Measurements from ENCODE around the gene SRSF3.
"Not testable (repeated sequence)": the region's sequence is repeated elsewhere in the genome, so short reads cannot be mapped to it uniquely, and the experiment has no call there.

The SRSF3 gene

DNA sequence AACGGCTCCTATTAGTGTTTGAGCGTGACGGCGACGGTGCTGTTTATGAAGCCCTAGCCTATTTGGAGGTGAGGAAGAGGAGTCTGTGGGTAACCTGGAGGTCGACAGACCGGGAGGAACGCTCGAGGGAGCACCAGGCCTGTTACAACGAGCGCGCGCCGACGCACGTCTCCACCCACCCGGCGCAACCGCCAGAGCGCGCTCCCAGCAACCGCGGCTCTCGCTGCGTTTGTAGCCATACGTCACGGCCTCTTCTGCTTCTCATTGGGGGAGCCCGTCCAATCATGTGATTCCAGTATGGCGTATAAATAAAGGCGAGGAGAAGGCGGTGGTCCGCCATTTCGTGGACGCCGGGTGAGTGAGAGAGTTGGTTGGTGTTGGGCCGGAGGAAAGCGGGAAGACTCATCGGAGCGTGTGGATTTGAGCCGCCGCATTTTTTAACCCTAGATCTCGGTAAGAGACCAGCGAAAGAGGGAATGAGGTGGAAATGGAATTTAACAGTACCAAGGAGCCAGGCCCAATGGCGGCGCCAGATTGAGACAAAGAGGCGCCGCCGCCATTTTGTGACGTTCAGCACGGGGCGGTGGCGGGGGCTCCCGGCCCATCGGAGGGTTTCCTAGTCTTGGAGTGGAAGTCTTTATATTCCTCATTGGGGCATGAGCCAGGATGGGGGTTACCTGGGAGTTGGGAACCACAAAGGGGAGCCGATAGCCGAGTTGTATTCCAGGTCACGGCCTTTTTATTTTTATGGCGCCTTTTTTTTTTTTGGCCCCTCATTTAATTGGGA lies at the start of gene SRSF3:
TSS of gene SRSF3 (plus strand) at position 334 of the 787 bp plus-strand sequence. CDS start 2,401 bp downstream, outside the sequence.
- peak; percentile 93 to 94 for DNase-seq (ENCODE audit: low read depth in 2 of 2)

DNA sequence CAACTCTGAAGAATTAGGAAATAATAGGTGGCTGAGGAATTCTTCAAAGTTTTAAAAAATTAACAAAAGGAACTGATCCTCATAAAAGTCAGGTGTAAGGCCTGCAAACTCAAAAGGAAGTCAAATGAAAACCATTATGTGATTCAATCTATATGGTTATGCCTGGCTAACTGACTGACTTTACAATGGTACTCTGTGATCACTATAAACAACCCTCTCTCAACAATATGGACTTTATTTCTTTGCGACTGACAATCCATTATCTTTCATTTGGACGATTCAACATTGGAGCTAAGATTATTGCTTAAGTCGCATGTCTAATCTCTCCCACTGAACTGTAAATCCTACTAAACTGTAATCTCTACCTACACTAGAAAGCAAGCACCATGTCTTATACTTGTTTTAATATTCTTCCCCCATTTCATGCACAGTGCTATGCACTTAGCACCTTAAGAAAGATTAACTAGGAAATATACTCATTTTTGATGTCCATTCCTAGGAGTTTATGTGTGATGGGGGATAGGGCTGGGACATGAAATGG lies 48.3 kb upstream of the SRSF3 start:
- no peak for DNase-seq (ENCODE audit: low read depth in 2 of 2)

GRCh38 chr6:36546308-36546919 lies 47.7 kb upstream of the SRSF3 start:
- DNase-seq (ENCODE audit: low read depth in 2 of 2): no peak

DNA sequence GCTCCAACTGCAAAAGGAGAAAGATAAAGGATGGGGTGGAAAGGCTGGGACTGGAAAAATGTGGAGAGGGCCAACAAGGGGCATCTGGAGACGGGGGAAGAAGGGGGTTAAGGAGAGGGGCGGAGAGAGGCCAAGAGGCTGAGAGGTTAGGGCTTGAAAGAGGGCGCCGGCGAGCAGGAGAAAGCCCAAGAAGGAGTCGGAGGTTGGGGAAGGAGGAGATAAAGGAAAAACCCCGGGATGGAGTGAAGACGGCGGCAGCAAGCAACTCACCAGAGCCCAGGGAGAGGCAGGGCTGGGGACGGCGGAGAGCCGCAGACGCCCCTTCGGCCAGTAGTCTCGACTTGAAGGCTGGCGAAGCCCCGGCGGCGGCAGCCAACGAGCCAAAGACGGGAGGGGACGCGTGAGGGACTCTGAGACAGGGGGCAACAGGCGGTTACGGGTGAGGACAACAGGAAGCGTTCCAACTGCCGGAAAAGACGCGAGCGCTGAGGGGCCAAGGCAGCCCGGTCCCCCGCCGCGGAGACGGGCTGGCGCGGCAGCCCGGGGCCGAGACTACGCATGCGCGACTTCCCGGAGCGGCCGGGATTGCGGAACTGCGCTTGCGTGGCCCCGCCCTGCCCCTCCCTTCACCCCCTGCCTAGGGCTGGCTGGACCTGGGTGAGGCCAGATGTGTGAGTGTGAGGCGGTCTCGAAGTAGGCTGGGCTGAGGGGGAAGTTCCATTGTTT lies 47.1 kb upstream of the SRSF3 start, which contains the start of gene STK38:
TSS of gene STK38 (minus strand) at position 560 of the 726 bp plus-strand sequence. CDS start 7,277 bp downstream, outside the sequence.
- peak; percentile 85 to 93 for DNase-seq (ENCODE audit: low read depth in 2 of 2)

GRCh38 chr6:36547646-36548400 lies 46.3 kb upstream of the SRSF3 start:
- DNase-seq (ENCODE audit: low read depth in 2 of 2): no peak

DNA sequence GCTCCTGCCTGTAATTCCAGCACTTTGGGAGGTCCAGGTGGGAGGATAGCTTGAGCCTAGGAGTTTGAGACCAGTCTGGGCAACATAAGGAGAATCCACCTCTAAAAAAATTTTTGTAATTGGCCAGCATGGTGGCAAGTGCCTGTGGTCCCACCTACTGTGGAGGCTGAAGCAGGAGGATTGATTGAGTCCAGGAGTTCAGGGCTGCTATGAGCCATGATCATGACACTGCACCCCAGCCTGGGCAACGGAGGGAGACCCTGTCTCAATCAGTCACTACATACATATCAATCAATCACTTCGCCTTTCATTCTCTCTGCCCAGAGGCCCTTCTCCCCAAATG lies 45.8 kb upstream of the SRSF3 start:
- no peak for DNase-seq (ENCODE audit: low read depth in 2 of 2)

DNA sequence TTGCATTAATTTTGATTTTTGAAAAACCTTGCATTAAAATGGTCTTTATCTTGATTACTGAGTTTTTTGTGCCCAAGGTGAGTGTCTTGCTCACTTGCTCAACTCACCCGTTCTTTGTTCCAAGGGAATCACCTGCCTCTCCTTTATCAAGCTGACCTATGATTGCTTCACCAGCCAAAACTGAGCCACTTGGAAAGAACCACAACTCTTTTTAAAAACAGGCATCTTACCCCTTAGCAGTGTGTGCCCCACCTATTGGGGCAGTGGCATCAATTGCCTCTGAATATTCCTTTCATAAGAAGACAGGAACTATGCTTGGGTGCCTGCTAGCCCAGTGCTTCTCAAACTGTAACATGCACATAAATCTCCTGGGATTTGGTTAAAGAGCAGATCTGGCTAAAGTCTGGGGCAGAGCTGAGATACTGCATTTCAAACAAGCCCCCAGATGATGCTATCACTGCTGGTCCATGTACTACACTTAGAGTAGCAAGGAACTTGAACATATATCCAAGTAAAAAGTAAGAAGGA lies 43.6 kb upstream of the SRSF3 start:
- DNase-seq (ENCODE audit: low read depth in 2 of 2): no peak

DNA sequence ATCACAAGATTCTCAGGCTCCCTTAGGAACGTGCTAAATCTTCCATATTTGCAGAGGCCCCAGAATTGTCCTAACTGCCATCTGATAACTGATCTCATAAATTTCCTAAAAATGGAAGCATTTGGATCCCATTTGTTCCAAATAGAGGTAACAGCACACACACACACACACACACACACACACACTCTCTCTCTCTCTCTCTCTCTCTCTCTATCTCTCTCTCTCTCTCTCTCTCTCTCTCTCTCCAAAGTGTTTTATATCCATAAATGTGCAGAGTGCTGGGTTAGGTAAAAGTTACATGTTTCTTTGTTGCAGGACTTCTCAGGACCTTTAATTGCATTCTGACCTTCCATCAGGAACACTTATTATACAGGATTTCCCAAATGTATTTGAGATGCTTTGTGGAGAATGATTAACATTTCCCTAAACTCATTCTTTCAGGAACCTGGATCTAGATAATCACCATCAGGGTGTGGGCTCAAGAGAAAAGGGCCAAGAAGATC lies 38.4 kb upstream of the SRSF3 start:
- DNase-seq (ENCODE audit: low read depth in 2 of 2): no peak

DNA sequence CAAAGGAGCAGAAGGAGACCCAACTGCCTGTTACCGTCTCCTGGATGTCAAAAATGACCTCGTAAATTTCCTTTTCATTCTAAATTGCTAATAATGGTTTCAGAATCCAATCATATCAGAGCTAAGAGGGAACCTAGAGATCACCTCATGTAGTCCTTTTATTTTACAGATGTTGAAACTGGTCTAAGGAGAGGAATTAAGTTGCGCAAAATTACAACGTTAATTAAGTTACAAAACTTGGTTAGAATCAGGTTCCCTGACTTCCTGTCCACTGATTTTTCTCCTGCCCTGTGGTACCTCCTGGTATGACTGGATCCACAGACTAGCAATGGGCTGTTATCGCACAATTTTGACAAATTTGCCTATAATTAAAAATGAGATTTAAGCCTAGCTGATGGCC lies 37.9 kb upstream of the SRSF3 start:
- DNase-seq (ENCODE audit: low read depth in 2 of 2): no peak

DNA sequence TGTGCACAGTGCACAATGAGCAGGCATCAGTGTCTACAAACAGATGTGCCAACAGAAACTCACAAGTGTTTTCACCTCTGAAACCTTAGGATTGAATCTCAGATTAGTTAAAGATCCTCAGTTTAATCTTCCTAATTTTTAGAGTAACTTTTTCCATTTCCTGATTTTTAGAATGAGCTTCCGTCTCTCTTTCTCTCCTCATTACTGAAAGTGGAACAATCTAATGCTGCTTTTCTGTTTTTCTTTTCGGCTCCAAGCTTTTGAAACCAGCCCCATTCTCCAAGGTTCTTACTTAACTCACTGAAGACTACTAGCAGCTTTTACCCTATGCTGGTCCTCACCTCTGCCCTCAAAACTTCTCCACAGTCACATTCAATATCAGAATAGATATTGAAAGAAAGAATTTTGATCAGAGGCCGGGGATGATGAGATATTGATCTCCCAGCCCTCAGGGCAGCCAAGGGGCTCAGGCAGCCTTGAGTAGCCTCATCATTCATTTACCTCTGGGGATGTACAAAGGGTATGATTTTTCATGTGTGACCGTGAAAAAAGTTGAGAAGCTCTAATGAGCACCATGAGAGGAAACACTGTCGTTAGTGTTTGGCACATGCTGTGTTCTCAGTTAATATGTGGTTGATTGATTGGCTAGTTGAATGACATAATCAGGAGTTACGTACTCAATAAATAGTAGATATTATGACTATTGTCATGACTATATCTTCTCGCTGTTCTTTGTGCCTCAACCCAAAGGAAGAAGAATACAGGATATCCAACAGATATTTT lies 35.0 kb upstream of the SRSF3 start:
- no peak for DNase-seq (ENCODE audit: low read depth in 2 of 2)

- no peak for DNase-seq (ENCODE audit: low read depth in 2 of 2)
These were observed 33.3 kb upstream of the SRSF3 start for GRCh38 chr6:36560822-36561221.

GRCh38 chr6:36563237-36563927 lies 30.8 kb upstream of the SRSF3 start:
- DNase-seq (ENCODE audit: low read depth in 2 of 2): no peak

- no peak for DNase-seq (ENCODE audit: low read depth in 2 of 2)
These were observed 30.3 kb upstream of the SRSF3 start for GRCh38 chr6:36563928-36564284.

GRCh38 chr6:36566418-36566905 lies 27.7 kb upstream of the SRSF3 start:
- DNase-seq (ENCODE audit: low read depth in 2 of 2): no peak

- DNase-seq (ENCODE audit: low read depth in 2 of 2): no peak
These were observed 23.9 kb upstream of the SRSF3 start for GRCh38 chr6:36570264-36570663.

GRCh38 chr6:36571122-36572043 lies 22.8 kb upstream of the SRSF3 start:
- DNase-seq (ENCODE audit: low read depth in 2 of 2): no peak

DNA sequence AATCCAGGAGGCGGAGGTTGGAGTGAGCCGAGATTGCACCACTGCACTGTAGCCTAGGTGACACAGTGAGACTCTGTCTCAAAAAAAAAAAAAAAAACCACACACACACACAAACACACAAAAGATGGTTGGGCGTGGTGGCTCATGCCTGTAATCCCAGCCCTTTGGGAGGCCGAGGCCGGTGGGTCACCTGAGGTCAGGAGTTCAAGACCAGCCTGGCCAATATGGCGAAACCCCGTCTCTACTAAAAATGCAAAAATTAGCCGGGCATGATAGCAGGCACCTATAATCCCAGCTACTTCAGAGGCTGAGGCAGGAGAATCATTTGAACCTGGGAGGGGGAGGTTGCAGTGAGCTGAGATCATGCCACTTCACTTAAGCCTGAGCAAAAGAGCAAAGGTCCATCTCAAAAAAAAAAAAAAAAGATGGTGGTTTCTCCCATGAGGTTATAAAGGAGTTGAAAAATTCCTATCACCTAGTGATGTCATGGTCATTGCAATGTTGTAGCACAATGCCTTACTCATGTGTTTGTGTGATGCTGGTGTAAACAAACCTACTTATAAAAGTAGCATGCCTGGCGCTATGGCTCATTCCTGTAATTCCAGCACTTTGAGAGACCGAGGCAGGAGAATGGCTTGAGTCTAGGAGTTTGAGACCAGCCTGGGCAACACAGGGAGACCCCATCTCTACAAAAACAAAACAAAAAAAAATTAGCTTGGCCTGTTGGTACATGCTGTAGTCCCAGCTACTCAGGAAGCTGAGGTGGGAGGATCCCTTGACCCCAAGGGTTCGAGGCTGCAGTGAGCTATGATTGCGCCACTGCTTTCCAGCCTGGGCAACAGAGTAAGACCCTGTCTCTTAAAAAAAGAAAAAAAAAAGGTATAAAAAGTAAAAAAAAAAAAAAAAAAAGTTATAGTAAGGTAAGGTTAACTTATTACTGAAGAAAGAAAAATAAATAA lies 21.5 kb upstream of the SRSF3 start:
- DNase-seq (ENCODE audit: low read depth in 2 of 2): not testable (repeated sequence)
